H1 (cell line): ENCODE measurements around the gene CCDC185. TPM values are rescaled to one million over a fixed set of nuclear protein-coding genes. Genes with fewer than 3 reads are reported as not detected.

Experiments
- polyA plus RNA-seq, 7 experiments: library from polyadenylated mRNA; depleted of rRNA in 3 of 7; stranded (reverse) in 5 of 7; unstranded in 2 of 7; fragments of >200 nt in 5 of 7; fragments of 200-250 nt in 2 of 7; gene quantifications; 1 replicate in 5 of 7; 2 replicates in 1 of 7; 4 replicates in 1 of 7; pipeline versions ENCODE4 v1.2.1 to v1.2.3, GENCODE V29; 2011 to 2013; ENCODE audit warnings: missing spikeins in 2 of 7, mixed read lengths in 2 of 7
- small RNA-seq: library from polyadenylated mRNA; stranded (forward); fragments of <200 nt; extraction: miRNeasy Mini kit (QIAGEN cat#:217004); gene quantifications from one replicate; pipeline ENCODE3, GENCODE V24; 2013; ENCODE audit not compliant: insufficient read depth
- total RNA-seq: library from RNA; stranded (reverse); fragmentation: NEBNext Ultra II Directional; extraction: Animal tissue kit (Norgen Biotek cat#: 25700); gene quantifications from 2 replicates; pipeline ENCODE4 v1.2.1, GENCODE V29; 2021

The CCDC185 gene
- total and polyA plus RNA-seq, 2 of the 8 experiments (the other 6 are each of a cell fraction or from before 2014, with no cell fraction given): not detected

Small RNA genes within 50 kb of the gene (small RNA-seq; reads per million reads assigned to genes)
- not detected for gene RNU4-57P

Other genes starting within 250 kb of the CCDC185 start
- gene SUSD4, start 29.2 kb upstream of the CCDC185 start, total RNA-seq: 3.2 and 3.9 TPM in 2 replicates
- 5.2 and 6.6 TPM in 2 replicates for gene SUSD4, start 29.2 kb upstream of the CCDC185 start, polyA plus RNA-seq (2011; rRNA removed)